C1 segment of cervical spinal cord (tissue), 14 donors: ENCODE results near the gene SARM1.
"Not testable (repeated sequence)": the region's sequence is repeated elsewhere in the genome, so short reads cannot be mapped to it uniquely, and the experiment has no call there.

Source experiments
- DNase-seq, 14 donors: peaks; one replicate each; lab custom pipeline; 2025; lab: John Stamatoyannopoulos, UW

The SARM1 gene

DNA sequence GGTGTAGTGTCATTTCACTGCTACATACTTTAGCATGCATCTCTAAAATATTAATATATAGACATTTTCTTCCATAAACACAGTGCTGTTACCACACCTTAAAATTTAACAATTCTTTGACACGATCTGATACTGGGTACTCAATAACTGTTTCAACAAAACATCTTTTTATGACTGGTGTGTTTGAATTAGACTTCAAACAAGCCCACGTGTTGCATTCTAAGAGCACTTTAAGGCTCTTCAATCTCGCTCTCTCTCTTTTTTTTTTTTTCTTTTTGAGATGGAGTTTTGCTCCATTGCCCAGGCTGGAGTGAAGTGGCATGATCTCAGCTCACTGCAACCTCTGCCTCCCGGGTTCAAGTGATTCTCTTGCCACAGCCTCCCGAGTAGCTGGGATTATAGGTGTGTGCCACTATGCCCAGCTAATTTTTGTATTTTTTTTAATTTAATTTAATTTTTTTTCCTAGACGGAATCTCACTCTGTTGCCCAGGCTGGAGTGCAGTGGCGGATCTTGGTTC lies 50.4 kb downstream of the SARM1 start:
- DNase-seq, result no peak

DNA sequence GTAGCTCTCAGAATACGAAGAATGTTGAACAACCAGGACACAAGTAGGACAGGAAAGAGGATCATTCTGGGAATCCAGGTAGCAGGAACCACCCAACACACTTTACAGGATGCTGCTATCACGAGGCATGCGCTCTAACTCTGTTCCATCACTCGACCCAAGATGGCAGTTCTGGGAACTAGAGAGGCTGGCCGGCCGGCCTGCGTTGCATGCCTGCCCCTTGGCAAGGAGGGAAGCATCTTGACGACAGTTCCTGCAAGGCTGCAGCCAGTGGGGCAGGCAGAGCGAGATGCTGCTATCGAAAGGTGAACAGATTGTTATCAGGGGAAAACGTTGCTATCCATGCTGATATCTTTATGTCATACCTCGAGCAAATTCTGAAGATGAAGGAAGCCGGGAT lies 53.7 kb downstream of the SARM1 start:
- DNase-seq, result no peak

DNA sequence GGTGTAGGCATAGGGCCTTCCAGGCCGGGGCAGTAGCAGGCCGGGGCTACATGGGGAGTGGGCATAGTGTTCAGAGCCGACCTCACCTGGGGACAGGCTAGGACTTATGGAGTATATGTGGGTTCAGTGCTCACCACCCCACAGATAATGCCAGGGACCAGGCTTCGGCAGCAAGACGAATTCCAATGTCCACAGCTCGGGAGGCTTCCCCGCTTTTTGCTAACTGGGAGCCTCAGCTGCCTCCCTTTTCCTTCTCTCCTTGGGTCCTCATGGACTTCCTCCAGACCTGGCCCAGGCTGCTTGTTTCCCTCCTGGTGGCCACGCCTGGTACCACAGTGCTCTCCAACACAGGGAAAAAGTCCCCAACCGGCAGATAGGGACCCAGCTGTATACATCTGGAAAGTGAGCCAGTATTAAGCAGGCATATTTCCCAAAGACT lies 54.6 kb downstream of the SARM1 start:
- no peak for DNase-seq

DNA sequence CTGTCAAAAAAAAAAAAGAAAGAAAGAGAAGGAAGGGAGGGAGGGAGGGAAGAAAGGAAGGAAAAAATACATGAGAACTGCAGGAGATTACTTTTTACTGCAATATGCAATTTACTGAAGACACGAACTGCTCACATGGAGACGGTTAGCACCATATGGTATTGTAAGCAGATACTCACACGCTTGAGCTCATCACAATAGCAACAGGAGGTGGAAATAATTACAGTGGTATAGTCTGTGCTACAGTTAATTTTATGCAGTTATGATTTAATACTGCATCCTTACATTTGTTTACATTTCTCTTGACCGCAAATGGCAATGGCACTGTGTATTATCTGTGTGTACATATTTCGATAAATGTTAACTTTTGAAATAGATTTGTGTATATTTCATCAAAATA lies 55.9 kb downstream of the SARM1 start:
- no peak for DNase-seq

DNA sequence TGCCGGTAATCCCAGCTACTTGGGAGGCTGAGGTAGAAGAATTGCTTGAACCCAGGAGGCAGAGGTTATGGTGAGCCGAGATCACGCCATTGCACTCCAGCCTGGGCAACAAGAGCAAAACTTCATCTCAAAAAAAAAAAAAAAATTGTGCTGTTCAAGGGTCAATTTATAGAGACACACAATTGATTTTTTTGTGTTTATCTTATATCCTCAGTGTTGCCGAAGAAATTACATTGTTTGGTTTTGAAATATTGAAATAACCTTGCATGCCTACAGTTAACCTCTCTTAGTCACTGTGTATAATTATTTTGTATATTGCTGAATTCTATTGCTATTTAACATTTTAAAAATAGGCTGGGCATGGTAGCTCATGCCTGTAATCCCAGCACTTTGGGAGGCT lies 56.5 kb downstream of the SARM1 start:
- DNase-seq, result not testable (repeated sequence)

DNA sequence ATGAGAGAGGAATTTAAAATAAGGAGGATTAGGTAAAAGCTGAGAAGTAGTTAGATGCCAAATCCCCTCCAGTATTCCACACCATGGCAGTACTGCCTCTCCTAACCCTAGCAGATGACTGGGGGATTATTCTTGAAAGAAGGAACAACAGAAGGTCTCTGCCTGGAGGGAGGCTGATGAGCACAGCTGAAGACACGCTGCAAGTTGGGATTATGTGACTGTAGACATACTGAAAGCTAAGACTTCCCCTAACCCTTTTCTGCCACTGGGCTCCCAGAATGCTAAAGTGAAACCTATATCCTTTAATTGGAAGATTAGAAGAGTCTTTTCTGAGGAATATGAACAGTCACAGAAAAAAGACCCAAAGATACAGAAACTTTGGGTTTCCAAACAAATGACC lies 62.2 kb downstream of the SARM1 start:
- DNase-seq, result no peak

DNA sequence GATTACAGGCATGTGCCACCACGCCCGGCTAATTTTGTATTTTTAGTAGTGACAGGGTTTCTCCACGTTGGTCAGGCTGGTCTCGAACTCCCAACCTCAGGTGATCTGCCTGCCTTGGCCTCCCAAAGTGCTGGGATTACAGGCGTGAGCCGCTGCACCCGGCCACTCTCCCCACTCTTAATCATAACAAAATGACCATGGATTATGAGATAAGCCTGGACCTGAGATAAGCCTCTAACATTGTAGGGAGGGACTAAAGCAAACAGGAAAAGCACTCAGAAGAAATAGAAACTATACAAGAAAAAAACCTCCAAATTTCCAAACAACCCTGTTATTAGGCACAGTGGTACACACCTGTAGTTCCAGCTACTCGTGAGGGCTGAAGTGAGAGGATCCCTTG lies 62.8 kb downstream of the SARM1 start:
- DNase-seq, result not testable (repeated sequence)

DNA sequence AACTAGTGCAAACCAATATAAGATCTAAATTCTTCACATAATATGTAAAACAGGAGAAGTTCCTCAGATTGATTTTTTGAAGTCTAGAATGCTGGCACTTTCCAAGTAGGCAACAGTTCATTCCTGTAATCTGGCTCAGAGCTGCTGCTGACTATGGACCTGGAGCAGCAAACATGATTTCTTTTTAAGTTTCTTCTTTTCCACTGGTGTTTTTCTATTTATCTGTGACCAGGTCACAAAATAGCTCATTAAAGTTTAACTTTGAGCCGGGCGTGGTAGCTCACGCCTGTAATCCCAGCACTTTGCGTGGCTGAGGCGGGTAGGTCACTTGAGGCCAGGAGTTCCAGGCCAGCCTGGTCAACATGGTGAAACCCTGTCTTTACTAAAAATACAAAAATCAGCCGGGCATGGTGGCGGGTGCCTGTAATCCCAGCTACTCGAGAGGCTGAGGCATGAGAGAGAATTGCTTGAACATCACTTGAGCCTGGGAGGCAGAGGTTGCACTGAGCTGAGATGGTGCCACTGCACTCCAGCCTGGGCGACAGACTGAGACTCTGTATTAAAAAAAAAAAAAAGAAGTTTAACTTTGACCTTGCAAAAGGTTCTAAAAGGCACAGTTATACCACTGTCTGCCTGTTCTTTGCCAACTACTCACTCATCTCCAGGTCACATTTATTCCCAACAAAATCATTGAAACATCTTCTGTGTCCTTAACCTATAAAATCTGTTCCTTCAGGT lies 72.6 kb downstream of the SARM1 start:
- no peak for DNase-seq

DNA sequence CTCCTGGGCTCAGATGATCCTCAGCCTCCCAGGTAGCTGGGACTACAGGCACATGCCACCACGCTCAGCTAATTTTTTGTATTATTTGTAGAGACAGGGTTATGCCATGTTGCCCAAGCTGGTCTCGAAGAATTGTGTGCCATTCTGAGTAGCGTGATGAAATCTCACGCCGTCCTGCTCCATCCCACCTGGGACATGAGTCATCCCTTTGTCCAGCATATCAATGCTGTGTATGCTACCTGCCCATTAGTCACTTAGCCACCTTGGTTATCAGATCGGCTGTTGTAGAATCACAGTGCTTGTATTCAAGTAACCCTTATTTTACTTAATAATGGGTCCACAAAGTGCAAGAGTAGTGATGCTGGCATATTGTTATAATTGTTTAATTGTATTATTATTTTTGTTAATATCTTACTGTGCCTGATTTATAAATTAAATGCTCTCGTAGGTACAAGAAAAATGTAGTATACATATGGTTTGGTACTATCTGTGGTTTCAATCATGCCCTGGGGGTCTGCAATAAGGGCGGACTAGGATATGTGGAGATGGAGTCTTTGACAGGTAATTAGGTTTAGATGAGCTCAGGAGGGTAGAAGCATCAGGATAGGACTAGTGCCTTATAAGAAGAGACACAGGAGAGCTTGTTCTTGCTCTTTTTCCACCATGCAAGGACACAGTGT lies 75.4 kb downstream of the SARM1 start:
- DNase-seq, result no peak

DNA sequence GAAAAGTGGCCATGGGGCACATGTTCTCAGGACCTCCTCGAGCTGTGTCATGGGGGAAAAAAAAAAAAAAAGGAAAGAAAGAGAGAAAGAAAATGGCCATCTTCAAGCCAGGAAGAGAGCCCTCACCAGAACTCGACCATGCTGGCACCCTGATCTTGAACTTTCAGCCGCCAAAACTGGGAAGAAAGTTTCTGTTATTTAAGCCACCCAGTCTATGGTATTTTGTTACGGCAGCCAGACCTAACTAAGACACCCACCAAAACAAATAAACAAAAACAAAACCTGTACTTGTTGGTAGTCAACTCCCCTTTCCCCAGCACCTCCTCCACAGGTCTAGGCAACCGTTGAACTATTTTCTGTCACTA lies 75.9 kb downstream of the SARM1 start:
- DNase-seq, result no peak

DNA sequence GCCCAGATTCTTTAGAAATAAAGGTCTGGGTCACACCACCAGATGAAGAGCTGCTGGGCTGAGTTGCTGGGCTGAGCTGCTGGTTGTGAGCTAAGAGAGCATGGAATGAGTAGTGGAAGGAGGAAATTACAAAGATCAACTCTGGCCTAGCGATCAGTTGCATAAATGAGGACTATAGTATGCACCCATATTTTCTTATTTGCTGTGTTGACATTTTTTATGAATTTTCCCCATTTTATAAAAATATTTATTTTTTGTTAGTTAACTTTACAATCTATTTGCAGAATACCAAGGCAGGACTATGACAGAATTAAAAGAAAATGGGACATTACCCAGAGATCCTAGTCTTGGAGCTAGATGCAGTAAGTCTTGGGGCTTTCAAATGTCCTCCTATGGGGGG lies 78.4 kb downstream of the SARM1 start:
- no peak for DNase-seq
